Activated naive CD4-positive, alpha-beta T cell treated with anti-CD3 and anti-CD28 coated beads for 36 hours (primary cell): Measurements from ENCODE around the gene DMBT1. TPM values are rescaled to one million over a fixed set of nuclear protein-coding genes. Genes with fewer than 3 reads are reported as not detected.
A peak's percentile ranks its signal among the peaks of the same experiment; 100 is the strongest.

ENCODE experiments used
- CTCF ChIA-PET: fragments of 350-600 bp; sonication (Branson Sonifier 250); formaldehyde crosslinking; loops from one replicate; lab custom pipeline; 2021; ENCODE audit warnings: antibody characterized with exemption; lab: Charles Lee
- DNase-seq: peaks from one replicate; pipeline ENCODE4 v3.0.0-alpha.2; 2020
- H3K27ac Mint-ChIP-seq: one replicate; pipeline ENCODE4 v1.8.0; 2021; ENCODE audit warnings: mild to moderate bottlenecking, mixed read lengths
- H3K27me3 Mint-ChIP-seq: one replicate; pipeline ENCODE4 v1.8.0; 2021; ENCODE audit warnings: low read depth, mixed read lengths
- H3K36me3 Mint-ChIP-seq: one replicate; pipeline ENCODE4 v1.8.0; 2021; ENCODE audit warnings: low read depth, mixed read lengths
- H3K4me1 Mint-ChIP-seq: one replicate; pipeline ENCODE4 v1.8.0; 2021; ENCODE audit warnings: low read depth, mixed read lengths
- H3K4me3 Mint-ChIP-seq: one replicate; pipeline ENCODE4 v1.8.0; 2021; ENCODE audit warnings: mild to moderate bottlenecking, moderate library complexity, mixed read lengths
- H3K9me3 Mint-ChIP-seq: one replicate; pipeline ENCODE4 v1.8.0; 2021; ENCODE audit warnings: mixed read lengths
- intact Hi-C: fragments of 100-400 bp; cut with micrococcal nuclease; formaldehyde crosslinking; loops from one replicate; pipeline ENCODE4 v1.15.1; 2023
- total RNA-seq, 2 experiments: library from RNA; stranded (reverse); gene quantifications; one replicate each; pipeline ENCODE4 v1.2.3, GENCODE V29; 2021

Gene DMBT1
- total RNA-seq, 2 experiments from 2014 or later = not detected

DNA sequence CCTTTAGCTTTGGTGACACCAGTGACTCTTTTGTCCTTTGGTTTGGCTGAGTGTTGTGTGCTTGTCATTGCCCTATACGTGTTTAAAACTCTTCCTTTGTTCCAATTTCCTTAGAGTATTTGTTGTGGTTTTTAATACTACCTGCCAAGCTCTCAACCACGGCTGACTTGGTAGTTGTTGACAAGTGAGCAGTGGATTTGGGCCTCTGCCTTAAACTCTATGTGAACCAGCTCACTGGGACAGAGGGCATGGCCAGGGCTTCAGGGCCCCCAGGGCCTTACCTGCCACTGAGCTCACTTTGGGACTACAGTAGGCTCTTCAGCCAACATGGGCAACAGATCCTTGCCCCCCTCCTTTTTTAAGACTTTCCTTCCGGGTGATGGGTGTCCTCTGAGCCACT is 9.6 kb upstream of the DMBT1 start:
- peaks cover 16% of the 10 kb centered on the region for H3K4me1 Mint-ChIP-seq
- intact Hi-C loops = no loop called here
- H3K36me3 Mint-ChIP-seq = no peaks in the 10 kb centered on the region
- H3K9me3 Mint-ChIP-seq = no peaks in the 10 kb centered on the region
- H3K27ac Mint-ChIP-seq = no peak overlapping the region
- no peak for DNase-seq
- no peak overlapping the region for H3K4me3 Mint-ChIP-seq
- no peaks in the 10 kb centered on the region for H3K27me3 Mint-ChIP-seq
- CTCF ChIA-PET = interaction anchor here (0.9 to 2.0 kb wide), 3 partner anchors 13 to 116 kb away, joined by 3 to 6 read pairs (median 3); no protein-coding TSS in a partner anchor

DNA sequence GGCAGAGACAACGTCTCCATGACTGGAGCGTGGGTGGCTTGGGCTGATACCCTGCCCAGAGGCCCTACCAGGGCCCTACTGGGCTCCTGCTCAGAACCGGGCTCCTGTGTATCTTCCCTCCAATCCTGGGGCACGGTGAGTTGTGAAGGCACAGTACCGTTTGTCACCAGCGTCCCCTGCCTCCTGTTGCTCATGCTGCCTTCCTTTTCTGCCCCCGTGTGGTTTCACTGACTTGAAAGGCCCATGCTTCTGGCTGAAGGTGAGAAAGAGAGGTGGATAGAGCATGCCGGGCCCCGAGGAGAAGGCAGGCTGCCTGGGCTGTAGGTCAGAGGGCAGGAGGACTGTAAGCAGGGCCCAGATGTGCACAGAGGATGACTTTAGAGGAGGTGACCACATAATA is 9.1 kb upstream of the DMBT1 start:
- no peaks in the 10 kb centered on the region for H3K9me3 Mint-ChIP-seq
- intact Hi-C loops = no loop called here
- no peaks in the 10 kb centered on the region for H3K27me3 Mint-ChIP-seq
- no peaks in the 10 kb centered on the region for H3K36me3 Mint-ChIP-seq
- DNase-seq = peak; percentile 77
- peaks cover 16% of the 10 kb centered on the region for H3K4me1 Mint-ChIP-seq
- CTCF ChIA-PET = interaction anchor here (0.9 to 2.0 kb wide), 3 partner anchors 12 to 116 kb away, joined by 3 to 6 read pairs (median 3); no protein-coding TSS in a partner anchor
- H3K27ac Mint-ChIP-seq = no peak overlapping the region
- H3K4me3 Mint-ChIP-seq = no peak overlapping the region

DNA sequence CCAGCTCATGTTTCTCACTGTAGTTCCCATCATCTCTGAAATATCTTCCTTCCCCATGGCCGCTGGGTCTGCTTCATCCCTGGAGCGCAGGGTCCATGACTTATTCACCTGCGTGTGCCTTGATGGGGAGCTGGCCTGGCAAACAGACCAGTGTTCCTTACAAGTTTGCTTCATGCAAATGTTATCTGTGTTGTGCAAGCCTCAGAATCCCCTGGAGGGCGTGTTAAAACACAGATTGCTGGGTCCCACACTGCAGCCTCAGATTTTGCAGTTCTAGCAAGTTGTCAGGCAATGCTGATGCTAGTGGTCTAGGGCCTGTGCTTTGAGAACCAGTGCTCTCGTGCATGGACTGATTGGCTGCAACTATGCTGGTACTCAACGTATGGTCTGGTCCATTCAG is 7.2 kb upstream of the DMBT1 start:
- H3K36me3 Mint-ChIP-seq = no peaks in the 10 kb centered on the region
- peaks cover 18% of the 10 kb centered on the region for H3K4me1 Mint-ChIP-seq
- H3K4me3 Mint-ChIP-seq = no peak overlapping the region
- no peak overlapping the region for H3K27ac Mint-ChIP-seq
- no peaks in the 10 kb centered on the region for H3K27me3 Mint-ChIP-seq
- intact Hi-C loops = no loop called here
- no peak for DNase-seq
- CTCF ChIA-PET = interaction anchor here (0.7 to 1.5 kb wide), 2 partner anchors 12 to 14 kb away, joined by 3 read pairs; no protein-coding TSS in a partner anchor
- no peaks in the 10 kb centered on the region for H3K9me3 Mint-ChIP-seq

DNA sequence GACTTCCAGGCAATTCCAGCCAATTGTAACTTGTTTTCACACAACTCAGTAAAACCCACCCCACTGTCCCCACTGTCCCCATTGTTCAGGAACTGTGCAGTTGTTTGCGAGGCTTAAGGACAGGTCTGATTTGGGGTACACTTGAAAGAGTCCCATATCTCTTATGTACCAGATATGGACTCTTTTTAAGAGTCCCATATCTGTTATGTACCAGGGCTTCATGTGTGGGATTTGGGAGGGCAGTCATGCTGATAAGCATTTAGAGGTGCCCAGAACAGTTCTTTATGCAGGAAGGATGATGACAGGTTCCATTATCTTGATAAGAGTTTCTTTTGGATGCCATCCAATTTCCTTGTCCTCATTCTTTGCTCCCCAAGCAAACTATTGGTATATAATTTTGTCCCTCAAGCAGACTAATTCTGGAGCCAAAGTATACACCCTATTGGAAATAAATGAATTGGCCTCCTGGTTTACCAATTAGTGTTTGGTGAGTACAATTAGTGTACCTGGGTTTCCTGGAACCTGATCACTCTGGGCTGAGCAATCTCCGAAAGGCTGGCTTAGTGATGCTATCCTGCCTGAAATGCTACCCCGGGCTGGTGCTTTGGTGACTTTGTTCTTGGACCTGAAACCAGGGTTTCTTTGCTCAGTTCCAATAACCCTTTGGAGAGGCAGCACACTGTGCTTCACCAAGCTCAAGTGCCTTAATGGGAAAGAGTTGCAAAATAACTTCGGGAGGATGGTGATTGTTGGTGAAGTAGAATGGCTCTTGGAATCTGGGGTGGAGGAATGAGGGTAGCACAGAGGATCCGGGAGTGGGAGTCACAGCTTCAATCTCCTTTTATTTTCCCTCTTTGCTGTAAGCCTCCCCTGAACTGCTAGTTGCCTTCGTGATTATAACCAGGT is 6.2 kb upstream of the DMBT1 start:
- Mint-ChIP-seq H3K9me3 (no peaks in the 10 kb centered on the region), H3K36me3 (no peaks in the 10 kb centered on the region), H3K27me3 (no peaks in the 10 kb centered on the region), H3K4me3 (no peak overlapping the region), H3K27ac (no peak overlapping the region), H3K4me1 (peaks cover 29% of the 10 kb centered on the region)
- DNase-seq = no peak
- CTCF ChIA-PET = interaction anchor here (1.0 kb wide), 1 partner anchor 211 kb away, joined by 4 read pairs; no protein-coding TSS in a partner anchor
- intact Hi-C loops = no loop called here

DNA sequence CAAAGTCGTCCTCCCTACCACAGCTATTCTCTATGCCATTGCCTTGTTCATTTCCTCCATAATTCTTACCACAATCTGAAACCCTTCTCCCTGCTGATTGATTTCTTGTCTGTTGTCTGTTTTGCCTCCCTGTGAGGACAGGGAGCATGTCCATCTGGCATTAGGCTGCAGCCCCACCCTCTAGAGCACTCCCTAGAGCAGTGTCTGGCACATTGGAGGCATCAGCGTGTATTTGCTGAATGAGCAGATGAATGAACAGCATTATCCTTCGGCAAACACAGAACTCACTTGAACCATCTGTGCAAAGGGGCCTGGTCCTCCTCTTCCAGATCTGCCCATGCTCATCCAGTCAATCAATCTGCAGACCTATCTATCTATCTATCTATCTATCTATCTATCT is 5.1 kb upstream of the DMBT1 start:
- Mint-ChIP-seq H3K27ac (no peak overlapping the region), H3K4me1 (peaks cover 30% of the 10 kb centered on the region), H3K36me3 (no peaks in the 10 kb centered on the region), H3K4me3 (no peak overlapping the region), H3K9me3 (no peaks in the 10 kb centered on the region), H3K27me3 (no peaks in the 10 kb centered on the region)
- intact Hi-C loops = no loop called here
- DNase-seq = no peak
- CTCF ChIA-PET = interaction anchor here (0.7 to 1.7 kb wide), 3 partner anchors 10 to 212 kb away, joined by 3 to 11 read pairs (median 4); no protein-coding TSS in a partner anchor

DNA sequence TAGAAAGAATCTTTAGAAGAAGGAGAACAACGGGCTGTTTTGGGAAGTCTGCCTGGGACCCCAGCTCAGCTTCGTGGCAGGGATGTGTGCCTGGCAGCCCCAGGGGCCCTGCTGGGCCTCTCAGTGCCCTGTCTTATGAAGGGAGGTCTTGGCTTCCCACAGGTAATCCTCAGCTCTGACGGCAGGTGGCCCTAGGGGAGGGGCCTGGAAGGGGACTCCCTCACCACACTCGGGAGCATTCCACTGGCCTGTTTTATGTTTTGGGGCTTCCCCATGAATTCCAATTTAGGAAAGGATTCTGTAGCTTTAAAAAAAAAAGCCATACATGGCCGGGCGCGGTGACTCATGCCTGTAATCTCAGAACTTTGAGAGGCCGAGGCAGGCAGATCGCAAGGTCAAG is 3.0 kb upstream of the DMBT1 start:
- CTCF ChIA-PET = interaction anchor here (1.0 to 1.7 kb wide), 2 partner anchors 8 to 11 kb away, joined by 3 to 11 read pairs; no protein-coding TSS in a partner anchor
- no peak overlapping the region for H3K27ac Mint-ChIP-seq
- no peak overlapping the region for H3K4me3 Mint-ChIP-seq
- no peak for DNase-seq
- intact Hi-C loops = no loop called here
- no peaks in the 10 kb centered on the region for H3K27me3 Mint-ChIP-seq
- H3K9me3 Mint-ChIP-seq = no peaks in the 10 kb centered on the region
- no peaks in the 10 kb centered on the region for H3K36me3 Mint-ChIP-seq
- peaks cover 23% of the 10 kb centered on the region for H3K4me1 Mint-ChIP-seq

DNA sequence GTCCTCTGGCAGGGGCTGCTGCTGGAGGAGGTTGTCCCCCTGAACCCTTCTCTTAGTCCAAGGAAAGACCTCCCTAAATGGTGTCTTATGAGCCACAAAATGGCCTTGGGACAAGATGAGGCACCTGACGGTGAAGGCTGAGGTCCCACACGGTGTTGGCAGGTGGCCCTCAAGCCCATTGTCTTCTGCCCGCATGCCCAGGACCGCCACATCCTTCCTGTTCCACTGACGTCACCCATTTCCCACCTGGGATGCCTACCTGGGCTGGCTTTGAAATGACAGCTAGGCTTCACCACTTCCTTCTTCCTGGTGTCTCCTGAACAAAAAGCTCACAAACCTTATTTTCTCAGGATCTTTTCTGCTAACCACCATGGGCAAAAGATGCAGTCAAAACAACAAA is 2.1 kb upstream of the DMBT1 start:
- Mint-ChIP-seq H3K27me3 (no peaks in the 10 kb centered on the region), H3K27ac (no peak overlapping the region), H3K36me3 (no peaks in the 10 kb centered on the region), H3K9me3 (no peaks in the 10 kb centered on the region), H3K4me1 (peaks cover 23% of the 10 kb centered on the region), H3K4me3 (no peak overlapping the region)
- CTCF ChIA-PET = interaction anchor here (0.5 to 1.0 kb wide), 2 partner anchors 12 to 206 kb away, joined by 3 read pairs; no protein-coding TSS in a partner anchor
- intact Hi-C loops = no loop called here
- DNase-seq = peak; percentile 23

DNA sequence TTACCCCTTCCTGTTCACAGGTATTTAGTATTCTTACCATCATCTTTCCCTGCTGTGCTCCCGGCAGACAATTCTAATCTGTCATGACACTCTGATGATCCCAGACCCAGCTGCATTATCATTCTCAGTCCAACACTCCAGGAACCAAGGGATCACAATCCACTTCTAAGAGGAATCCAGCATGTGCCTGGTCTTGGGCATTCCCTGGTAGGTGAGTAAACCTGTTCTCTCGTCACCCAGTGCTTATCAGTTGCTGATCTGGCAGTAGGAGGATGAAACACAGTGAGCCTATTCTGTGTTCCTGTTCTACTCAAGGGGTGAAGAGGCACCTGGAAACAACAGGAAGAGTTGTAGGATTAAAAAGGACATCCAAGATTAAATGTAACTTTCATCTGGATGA is 1.3 kb upstream of the DMBT1 start:
- Mint-ChIP-seq H3K27me3 (no peaks in the 10 kb centered on the region), H3K4me3 (no peak overlapping the region), H3K36me3 (no peaks in the 10 kb centered on the region), H3K4me1 (peaks cover 23% of the 10 kb centered on the region), H3K9me3 (no peaks in the 10 kb centered on the region), H3K27ac (no peak overlapping the region)
- intact Hi-C loops = no loop called here
- DNase-seq = no peak
- CTCF ChIA-PET = interaction anchor here (0.5 kb wide), 1 partner anchor 206 kb away, joined by 3 read pairs; no protein-coding TSS in a partner anchor

DNA sequence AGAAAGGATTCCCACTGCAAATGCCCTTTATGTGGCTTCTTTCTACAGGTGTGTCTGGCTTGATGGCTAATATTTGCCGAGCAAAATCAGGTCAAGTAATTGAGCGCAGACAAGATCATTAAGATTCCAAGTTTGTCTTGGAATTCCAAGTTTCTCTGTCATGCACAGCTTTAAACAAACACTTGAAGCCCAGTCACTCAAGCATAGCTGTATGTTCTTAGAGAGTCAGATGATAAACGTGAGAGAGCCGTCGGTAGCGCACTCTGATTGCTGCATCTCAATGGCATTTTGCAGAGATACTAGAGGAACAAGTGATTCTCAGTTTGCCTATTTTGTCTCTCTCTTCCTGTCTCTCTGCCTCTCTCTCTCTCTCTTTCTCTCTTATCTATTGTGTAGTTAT is 658 bp downstream of the DMBT1 start:
- intact Hi-C loops = no loop called here
- no peak overlapping the region for H3K27ac Mint-ChIP-seq
- no peak overlapping the region for H3K4me3 Mint-ChIP-seq
- peaks cover 8% of the 10 kb centered on the region for H3K27me3 Mint-ChIP-seq
- H3K36me3 Mint-ChIP-seq = no peaks in the 10 kb centered on the region
- CTCF ChIA-PET = no interaction called here
- H3K9me3 Mint-ChIP-seq = no peaks in the 10 kb centered on the region
- no peak for DNase-seq
- peaks cover 27% of the 10 kb centered on the region for H3K4me1 Mint-ChIP-seq

DNA sequence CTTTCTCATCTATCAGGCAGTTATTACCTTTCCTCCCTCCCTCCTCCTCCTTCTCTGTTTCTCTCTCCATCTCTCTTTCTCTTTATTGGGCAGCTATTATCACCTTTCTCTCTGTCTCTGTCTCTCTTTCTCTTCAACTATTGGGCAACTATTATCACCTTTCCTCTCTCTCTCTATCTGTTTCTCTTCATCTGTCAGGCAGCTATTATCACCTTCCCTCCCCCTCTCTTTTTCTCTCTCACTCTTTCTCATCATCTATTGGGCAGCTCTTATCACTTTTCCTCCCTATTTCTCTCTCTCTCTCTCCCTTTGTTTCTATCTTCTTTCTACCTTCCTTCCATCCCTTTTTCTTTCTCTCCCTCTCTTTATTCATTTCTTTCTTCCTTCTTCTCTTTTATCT is 1.2 kb downstream of the DMBT1 start:
- peaks cover 9% of the 10 kb centered on the region for H3K27me3 Mint-ChIP-seq
- DNase-seq = no peak
- intact Hi-C loops = no loop called here
- CTCF ChIA-PET = no interaction called here
- H3K9me3 Mint-ChIP-seq = no peaks in the 10 kb centered on the region
- no peaks in the 10 kb centered on the region for H3K36me3 Mint-ChIP-seq
- no peak overlapping the region for H3K27ac Mint-ChIP-seq
- H3K4me3 Mint-ChIP-seq = no peak overlapping the region
- H3K4me1 Mint-ChIP-seq = peaks cover 27% of the 10 kb centered on the region

DNA sequence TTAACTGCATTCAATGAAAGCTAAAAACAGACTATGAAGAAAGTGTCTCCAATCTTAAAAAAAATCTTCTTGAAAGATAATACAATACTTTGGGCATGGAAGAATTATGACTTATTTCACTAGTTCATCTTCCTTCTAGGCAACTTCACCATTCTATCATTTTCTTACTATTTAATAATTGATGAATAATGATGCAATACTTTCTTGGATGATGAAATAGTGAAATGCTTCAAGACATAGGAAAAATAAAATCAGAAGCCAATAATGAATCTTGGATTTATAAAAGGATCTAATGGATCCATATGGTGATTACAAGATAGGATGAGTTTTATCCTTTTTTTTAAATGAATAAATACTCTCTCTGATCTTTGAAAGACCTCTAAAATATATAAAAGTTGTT is 4.4 kb downstream of the DMBT1 start:
- no peak for DNase-seq
- intact Hi-C loops = loop anchor here (1.0 to 5.0 kb wide), 6 partner anchors 40 to 567 kb away; no protein-coding TSS in a partner anchor
- CTCF ChIA-PET = interaction anchor here (0.7 to 3.3 kb wide), 46 partner anchors 9 to 471 kb away, joined by 3 to 39 read pairs (median 4); no protein-coding TSS in a partner anchor
- Mint-ChIP-seq H3K4me3 (no peak overlapping the region), H3K27me3 (peaks cover 28% of the 10 kb centered on the region), H3K27ac (no peak overlapping the region), H3K9me3 (no peaks in the 10 kb centered on the region), H3K4me1 (peaks cover 11% of the 10 kb centered on the region), H3K36me3 (no peaks in the 10 kb centered on the region)

DNA sequence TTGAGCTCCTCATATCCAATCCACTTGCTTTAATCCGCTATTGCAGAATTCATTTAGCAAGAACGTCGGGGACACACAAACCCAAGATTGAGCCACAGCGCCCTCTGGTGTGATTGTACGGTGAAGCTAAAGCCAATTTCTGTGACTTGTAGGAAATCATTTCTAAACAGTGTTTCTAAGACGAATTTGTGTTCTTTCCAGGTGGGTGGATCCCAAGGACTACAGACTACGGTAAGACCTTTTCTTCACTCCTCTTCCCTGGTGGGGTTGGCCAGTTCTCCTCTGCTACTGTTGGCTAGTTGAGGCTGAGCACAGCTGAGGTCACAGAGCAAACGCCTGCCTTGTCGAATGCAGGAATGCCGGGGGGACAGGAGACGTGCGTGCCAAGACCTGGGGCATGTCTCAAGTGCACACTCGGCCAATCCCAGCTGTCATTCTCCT is 5.2 kb downstream of the DMBT1 start:
- intact Hi-C loops = loop anchor here (1.0 to 5.0 kb wide), 6 partner anchors 40 to 567 kb away; no protein-coding TSS in a partner anchor
- Mint-ChIP-seq H3K27me3 (peaks cover 28% of the 10 kb centered on the region), H3K9me3 (no peaks in the 10 kb centered on the region), H3K27ac (no peak overlapping the region), H3K4me1 (peaks cover 11% of the 10 kb centered on the region), H3K4me3 (no peak overlapping the region), H3K36me3 (no peaks in the 10 kb centered on the region)
- CTCF ChIA-PET = interaction anchor here (0.7 to 3.3 kb wide), 48 partner anchors 9 to 790 kb away, joined by 3 to 39 read pairs (median 4); no protein-coding TSS in a partner anchor
- DNase-seq = peak; percentile 86
